Kidney epithelial cell (primary cell): ENCODE data around the gene ITPR1. TPM values are rescaled to one million over a fixed set of nuclear protein-coding genes. Genes with fewer than 3 reads are reported as not detected.

Experiments used
- DNase-seq: peaks from one replicate; pipeline ENCODE4 v3.0.0-alpha.2; 2010; ENCODE audit warnings: low read depth
- H3K27me3 ChIP-seq: 2 replicates; pipeline ENCODE4 v1.6.0; 2011; ENCODE audit warnings: low read length; ENCODE audit not compliant: control insufficient read depth, insufficient read depth
- H3K36me3 ChIP-seq: 2 replicates; pipeline ENCODE4 v1.5.1; 2011; ENCODE audit warnings: low read length; ENCODE audit not compliant: control insufficient read depth, insufficient read depth
- H3K4me3 ChIP-seq: 2 replicates; pipeline ENCODE4 v1.5.1; 2011; ENCODE audit warnings: low read depth, mild to moderate bottlenecking, control low read depth, low read length
- total RNA-seq: library from RNA; depleted of rRNA; stranded (reverse); fragments of >200 nt; gene quantifications from 2 replicates; pipeline ENCODE4 v1.2.3, GENCODE V29; 2015
- TF ChIP-seq, protein P1 (sequence below): IDR thresholded peaks from 2 replicates; pipeline ENCODE4 v1.5.1; 2011; ENCODE audit warnings: mild to moderate bottlenecking, moderate library complexity, low read length, control low read depth, inconsistent platforms; ENCODE audit not compliant: insufficient read depth, poor library complexity, severe bottlenecking

The ITPR1 gene
- total RNA-seq, 1 donor from 2014 or later = 8.9 TPM

DNA sequence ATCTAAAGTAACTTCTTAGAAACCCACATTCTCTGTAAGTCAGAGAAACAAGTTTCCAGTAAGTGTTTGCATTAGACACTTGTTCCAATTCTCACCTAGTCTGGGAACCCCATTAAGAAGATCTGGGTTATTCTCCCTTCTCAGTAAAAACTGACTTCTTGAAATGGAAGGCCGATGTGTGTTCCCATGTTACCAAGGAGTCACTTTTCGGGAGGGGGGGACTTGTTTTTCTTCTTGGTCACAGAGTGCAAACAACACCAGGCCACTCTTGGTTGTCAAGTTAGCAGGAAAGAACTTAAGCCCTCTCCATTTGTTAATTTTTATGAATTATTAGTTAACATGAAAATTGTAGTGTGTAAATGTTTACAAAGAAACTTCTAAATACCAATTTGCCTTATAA is 55.6 kb downstream of the ITPR1 start:
- TF ChIP-seq, protein P1, sequence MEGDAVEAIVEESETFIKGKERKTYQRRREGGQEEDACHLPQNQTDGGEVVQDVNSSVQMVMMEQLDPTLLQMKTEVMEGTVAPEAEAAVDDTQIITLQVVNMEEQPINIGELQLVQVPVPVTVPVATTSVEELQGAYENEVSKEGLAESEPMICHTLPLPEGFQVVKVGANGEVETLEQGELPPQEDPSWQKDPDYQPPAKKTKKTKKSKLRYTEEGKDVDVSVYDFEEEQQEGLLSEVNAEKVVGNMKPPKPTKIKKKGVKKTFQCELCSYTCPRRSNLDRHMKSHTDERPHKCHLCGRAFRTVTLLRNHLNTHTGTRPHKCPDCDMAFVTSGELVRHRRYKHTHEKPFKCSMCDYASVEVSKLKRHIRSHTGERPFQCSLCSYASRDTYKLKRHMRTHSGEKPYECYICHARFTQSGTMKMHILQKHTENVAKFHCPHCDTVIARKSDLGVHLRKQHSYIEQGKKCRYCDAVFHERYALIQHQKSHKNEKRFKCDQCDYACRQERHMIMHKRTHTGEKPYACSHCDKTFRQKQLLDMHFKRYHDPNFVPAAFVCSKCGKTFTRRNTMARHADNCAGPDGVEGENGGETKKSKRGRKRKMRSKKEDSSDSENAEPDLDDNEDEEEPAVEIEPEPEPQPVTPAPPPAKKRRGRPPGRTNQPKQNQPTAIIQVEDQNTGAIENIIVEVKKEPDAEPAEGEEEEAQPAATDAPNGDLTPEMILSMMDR = no peak
- no peaks in the 10 kb centered on the region for H3K36me3 ChIP-seq
- DNase-seq = no peak
- H3K27me3 ChIP-seq = no peaks in the 10 kb centered on the region
- no peak overlapping the region for H3K4me3 ChIP-seq

DNA sequence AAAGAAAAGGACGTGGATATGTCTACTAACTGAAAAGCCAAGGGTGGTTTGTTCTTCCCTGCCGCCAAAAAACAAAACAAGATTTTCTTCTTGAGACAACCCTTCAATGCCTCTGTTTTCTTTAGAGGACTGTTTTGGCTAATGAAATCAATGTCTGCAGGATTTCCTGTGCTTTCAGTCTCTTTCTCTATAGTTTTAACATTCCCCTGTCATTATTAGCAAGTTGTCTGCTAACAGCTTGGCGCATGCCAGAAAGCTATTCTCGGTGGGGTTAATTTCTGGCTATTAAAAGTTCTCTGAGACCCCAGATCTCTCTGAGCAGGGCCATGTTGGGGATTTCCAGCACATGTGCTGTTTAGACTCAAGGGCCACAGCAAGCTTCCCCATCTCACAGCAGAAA is 56.7 kb downstream of the ITPR1 start:
- Histone ChIP-seq H3K27me3 (no peaks in the 10 kb centered on the region), H3K36me3 (no peaks in the 10 kb centered on the region), H3K4me3 (no peak overlapping the region)
- TF ChIP-seq, protein P1 = no peak
- DNase-seq = no peak

DNA sequence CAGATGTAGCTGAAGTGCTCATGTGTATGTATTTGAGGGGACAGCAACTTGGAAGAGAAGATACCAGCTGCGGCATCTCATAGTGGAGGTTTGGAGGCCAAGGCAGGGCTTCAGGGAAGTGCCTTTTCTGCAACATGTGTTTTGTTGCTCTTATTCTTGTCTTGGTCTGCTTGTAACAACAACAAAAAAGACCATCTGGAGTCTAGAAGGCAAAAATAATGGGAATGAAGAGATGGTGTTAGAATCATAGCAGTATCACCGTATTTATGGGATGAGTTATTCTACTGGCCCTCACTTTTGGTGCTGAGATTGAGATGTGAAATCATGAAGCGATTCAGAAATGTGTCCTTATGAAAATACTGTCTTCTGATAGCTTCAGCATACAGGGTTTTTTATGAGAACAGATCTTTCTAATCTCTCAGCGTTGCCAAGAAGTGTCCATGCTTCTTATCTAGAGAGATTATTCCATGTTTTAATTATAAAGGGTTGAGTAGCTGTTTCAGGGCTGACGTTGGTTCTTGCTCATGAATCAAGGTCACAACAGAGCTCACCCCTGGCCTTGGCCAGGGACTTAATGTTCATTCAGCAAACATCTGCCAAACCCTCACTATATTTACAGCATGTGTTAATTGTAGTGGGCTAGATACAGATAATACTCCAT is 58.0 kb downstream of the ITPR1 start:
- TF ChIP-seq, protein P1 = no peak

DNA sequence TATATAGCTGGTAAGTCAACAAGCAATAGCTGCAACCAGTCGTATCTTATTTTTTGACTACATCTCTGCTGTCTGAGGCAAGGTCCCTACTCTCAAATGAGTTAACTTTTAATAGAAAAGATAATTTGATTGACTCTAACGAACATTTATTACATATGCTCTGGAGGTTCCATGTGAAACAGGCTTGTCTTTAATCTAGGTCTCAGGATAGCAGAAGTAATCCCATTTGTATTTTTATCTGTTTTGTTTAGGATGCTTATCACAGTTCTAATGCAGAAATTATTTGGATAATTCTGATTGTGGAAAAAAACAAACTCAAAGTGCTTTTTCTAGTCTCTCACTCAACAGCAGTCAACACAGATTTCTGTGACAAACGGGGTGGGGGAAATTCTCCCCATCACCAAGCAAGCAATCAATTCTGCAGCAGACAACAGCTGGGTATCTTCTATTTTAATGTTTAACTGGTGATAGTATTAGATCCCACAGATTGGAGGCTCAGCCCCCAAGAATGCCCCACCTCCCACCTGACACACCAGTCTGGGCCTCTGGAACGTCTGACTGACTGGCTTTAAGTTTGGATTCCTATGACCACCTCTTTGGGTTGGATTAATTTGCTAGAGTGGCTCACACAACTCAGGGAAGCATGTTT is 58.8 kb downstream of the ITPR1 start:
- TF ChIP-seq, protein P1 = no peak
- H3K4me3 ChIP-seq = no peak overlapping the region
- H3K36me3 ChIP-seq = no peaks in the 10 kb centered on the region
- DNase-seq = no peak
- no peaks in the 10 kb centered on the region for H3K27me3 ChIP-seq

More for the DNA sequence above, 58.0 kb downstream of the ITPR1 start:
- no peak overlapping the region for H3K4me3 ChIP-seq
- DNase-seq = no peak
- H3K27me3 ChIP-seq = no peaks in the 10 kb centered on the region
- no peaks in the 10 kb centered on the region for H3K36me3 ChIP-seq

DNA sequence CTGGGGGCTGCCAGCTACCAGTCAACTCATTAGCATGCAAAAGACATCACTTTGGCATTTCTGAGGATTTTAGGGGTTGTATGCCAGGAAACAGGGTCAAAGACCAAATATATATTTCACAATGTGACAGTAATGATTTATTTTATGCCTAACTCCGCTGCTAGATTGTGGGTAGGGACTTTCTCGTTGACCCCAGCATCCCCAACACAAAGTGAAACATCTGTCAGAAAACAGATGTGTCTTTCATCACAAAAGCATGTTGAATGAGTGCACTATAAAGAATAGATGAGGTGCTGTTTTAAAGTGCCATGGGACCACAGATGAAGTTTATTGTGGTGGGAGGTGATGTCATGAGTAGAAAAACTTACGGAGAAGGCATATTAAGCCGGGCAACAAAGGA is 59.7 kb downstream of the ITPR1 start:
- no peak for DNase-seq

More for the DNA sequence above, 59.7 kb downstream of the ITPR1 start:
- Histone ChIP-seq H3K4me3 (no peak overlapping the region), H3K36me3 (no peaks in the 10 kb centered on the region), H3K27me3 (no peaks in the 10 kb centered on the region)
- TF ChIP-seq, protein P1 = no peak
